Ovary (tissue), 3 donors: ENCODE measurements around the gene PDYN.

ENCODE experiments used
- POLR2A ChIP-seq: fragments of 450-650 bp; IDR thresholded peaks from one replicate; pipeline ENCODE4 v1.6.1; 2017; ENCODE audit warnings: antibody characterized with exemption, mild to moderate bottlenecking, moderate library complexity
- TF ChIP-seq, protein P1 (sequence below), 3 donors: fragments of 450-650 bp in 2 of 3; fragments of 200-600 bp in 1 of 3; IDR thresholded peaks; one replicate each; pipeline versions ENCODE4 v1.5.1 to v1.8.0; 2016 to 2022; ENCODE audit warnings: antibody characterized with exemption in 3 of 3, mild to moderate bottlenecking in 1 of 3
- donor health status: DM: no; HTN: no; CAD: no.

DNA sequence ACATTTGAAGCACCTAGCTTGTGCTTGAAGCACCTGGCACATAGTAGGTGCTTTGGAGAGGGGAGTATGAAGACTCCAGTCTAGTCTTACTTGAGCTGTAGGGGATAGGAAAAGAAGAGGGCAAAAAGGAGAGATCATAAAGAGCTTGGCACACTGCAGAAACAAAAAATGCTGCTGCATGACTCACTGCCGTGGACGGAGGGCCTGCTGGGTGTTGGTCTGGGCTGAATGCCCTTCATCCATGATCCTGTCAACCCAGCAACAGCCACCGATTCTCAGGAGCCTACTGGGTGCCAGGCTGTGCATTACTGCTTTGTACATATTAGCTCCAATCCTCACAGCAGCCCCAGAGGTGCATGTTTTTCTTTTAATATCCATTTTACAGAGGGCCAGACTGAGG lies 6.0 kb downstream of the PDYN start:
- TF ChIP-seq POLR2A: no peak
- TF ChIP-seq, protein P1, sequence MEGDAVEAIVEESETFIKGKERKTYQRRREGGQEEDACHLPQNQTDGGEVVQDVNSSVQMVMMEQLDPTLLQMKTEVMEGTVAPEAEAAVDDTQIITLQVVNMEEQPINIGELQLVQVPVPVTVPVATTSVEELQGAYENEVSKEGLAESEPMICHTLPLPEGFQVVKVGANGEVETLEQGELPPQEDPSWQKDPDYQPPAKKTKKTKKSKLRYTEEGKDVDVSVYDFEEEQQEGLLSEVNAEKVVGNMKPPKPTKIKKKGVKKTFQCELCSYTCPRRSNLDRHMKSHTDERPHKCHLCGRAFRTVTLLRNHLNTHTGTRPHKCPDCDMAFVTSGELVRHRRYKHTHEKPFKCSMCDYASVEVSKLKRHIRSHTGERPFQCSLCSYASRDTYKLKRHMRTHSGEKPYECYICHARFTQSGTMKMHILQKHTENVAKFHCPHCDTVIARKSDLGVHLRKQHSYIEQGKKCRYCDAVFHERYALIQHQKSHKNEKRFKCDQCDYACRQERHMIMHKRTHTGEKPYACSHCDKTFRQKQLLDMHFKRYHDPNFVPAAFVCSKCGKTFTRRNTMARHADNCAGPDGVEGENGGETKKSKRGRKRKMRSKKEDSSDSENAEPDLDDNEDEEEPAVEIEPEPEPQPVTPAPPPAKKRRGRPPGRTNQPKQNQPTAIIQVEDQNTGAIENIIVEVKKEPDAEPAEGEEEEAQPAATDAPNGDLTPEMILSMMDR (IDR thresholded peaks at IDR 0.05): no peak
